HepG2 (cell line): ENCODE results near the gene FAM20A. TPM values are rescaled to one million over a fixed set of nuclear protein-coding genes. Genes with fewer than 3 reads are reported as not detected.

Experiments used
- FOSL2 ChIP-seq: sonication (generic); formaldehyde crosslinking; IDR thresholded peaks from 2 replicates; pipeline ENCODE4 v1.4.0; 2020; ENCODE audit warnings: missing genetic modification reagents
- PHF21A ChIP-seq: sonication (generic); formaldehyde crosslinking; IDR thresholded peaks from 2 replicates; pipeline ENCODE4 v1.5.0; 2020; ENCODE audit warnings: mild to moderate bottlenecking, missing genetic modification reagents
- ZC3H13 ChIP-seq: sonication (generic); formaldehyde crosslinking; IDR thresholded peaks from 2 replicates; pipeline ENCODE4 v1.8.1; 2023; ENCODE audit warnings: mild to moderate bottlenecking, missing genetic modification reagents, moderate library complexity
- ZMYM3 ChIP-seq: sonication (generic); formaldehyde crosslinking; IDR thresholded peaks from 2 replicates; pipeline ENCODE4 v1.5.1; 2020; ENCODE audit warnings: mild to moderate bottlenecking, missing genetic modification reagents
- ZNF333 ChIP-seq: sonication (generic); formaldehyde crosslinking; IDR thresholded peaks from 2 replicates; pipeline ENCODE4 v1.4.0; 2020; ENCODE audit warnings: mild to moderate bottlenecking, missing genetic modification reagents, borderline replicate concordance
- ZNF501 ChIP-seq: sonication (generic); formaldehyde crosslinking; IDR thresholded peaks from 2 replicates; pipeline ENCODE4 v1.5.1; 2020; ENCODE audit warnings: mild to moderate bottlenecking, moderate library complexity, missing genetic modification reagents
- ZNF660 ChIP-seq: sonication (generic); formaldehyde crosslinking; IDR thresholded peaks from 2 replicates; pipeline ENCODE4 v1.5.1; 2020; ENCODE audit warnings: mild to moderate bottlenecking, low read depth, missing genetic modification reagents, borderline replicate concordance
- polyA plus RNA-seq, 8 experiments: library from polyadenylated mRNA; depleted of rRNA in 3 of 8; stranded (reverse) in 7 of 8; unstranded in 1 of 8; fragments of >200 nt; fragmentation: Illumina TruSeq in 4 of 8; extraction: Trizol in 4 of 8; gene quantifications; 2 replicates each; pipeline versions ENCODE4 v1.2.1 to v1.2.3, GENCODE V29; 2011 to 2016; ENCODE audit warnings: low read depth in 4 of 8, missing spikeins in 1 of 8, mixed read lengths in 1 of 8; ENCODE audit not compliant: insufficient read depth in 1 of 8
- total RNA-seq, 5 experiments: library from RNA; depleted of rRNA; stranded (reverse); fragments of >200 nt; fragmentation: Illumina TruSeq; extraction: Trizol; gene quantifications; 2 replicates each; pipeline ENCODE4 v1.2.3, GENCODE V29; 2016; ENCODE audit warnings: low read depth in 1 of 5
- TF ChIP-seq, protein P1 (sequence below): sonication (generic); formaldehyde crosslinking; IDR thresholded peaks from 2 replicates; pipeline ENCODE4 v1.5.0; 2020; ENCODE audit warnings: mild to moderate bottlenecking, missing genetic modification reagents
- TF ChIP-seq, protein P2 (sequence below): sonication (generic); formaldehyde crosslinking; IDR thresholded peaks from 2 replicates; pipeline ENCODE4 v1.5.1; 2020; ENCODE audit warnings: missing genetic modification reagents, mild to moderate bottlenecking, borderline replicate concordance
- TF ChIP-seq, protein P3 (sequence below): IDR thresholded peaks from 2 replicates; pipeline ENCODE4 v1.6.1; 2012; ENCODE audit warnings: inconsistent platforms

The FAM20A gene
- total and polyA plus RNA-seq, 2 of the 13 experiments (the other 11 are each of a cell fraction or from before 2014, with no cell fraction given): 9.3 to 20.7 TPM

DNA sequence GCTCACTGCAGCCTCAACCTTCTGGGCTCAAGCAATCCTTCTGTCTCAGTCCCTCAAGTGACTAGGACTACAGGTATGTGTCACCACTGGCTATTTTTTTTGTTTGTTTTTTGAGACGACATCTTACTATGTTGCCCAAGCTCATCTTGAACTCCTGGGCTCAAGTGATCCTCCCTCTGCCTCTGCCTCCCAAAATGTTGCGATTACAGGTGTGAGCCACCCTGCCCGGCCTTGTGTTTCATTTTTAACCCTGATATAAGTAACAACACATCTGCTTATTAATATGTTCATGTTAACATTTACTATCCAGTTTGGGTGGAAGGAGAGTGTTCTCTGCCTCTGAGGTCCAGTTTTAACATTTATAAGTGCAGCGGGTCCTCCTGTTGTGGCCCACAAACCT, 3.1 kb downstream of the FAM20A start (continued):
- TF ChIP-seq, protein P1, sequence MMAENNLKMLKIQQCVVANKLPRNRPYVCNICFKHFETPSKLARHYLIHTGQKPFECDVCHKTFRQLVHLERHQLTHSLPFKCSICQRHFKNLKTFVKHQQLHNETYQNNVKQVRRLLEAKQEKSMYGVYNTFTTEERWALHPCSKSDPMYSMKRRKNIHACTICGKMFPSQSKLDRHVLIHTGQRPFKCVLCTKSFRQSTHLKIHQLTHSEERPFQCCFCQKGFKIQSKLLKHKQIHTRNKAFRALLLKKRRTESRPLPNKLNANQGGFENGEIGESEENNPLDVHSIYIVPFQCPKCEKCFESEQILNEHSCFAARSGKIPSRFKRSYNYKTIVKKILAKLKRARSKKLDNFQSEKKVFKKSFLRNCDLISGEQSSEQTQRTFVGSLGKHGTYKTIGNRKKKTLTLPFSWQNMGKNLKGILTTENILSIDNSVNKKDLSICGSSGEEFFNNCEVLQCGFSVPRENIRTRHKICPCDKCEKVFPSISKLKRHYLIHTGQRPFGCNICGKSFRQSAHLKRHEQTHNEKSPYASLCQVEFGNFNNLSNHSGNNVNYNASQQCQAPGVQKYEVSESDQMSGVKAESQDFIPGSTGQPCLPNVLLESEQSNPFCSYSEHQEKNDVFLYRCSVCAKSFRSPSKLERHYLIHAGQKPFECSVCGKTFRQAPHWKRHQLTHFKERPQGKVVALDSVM (CRISPR knock-in tag): peak; percentile 55
- peak; percentile 41 for TF ChIP-seq FOSL2 (CRISPR knock-in tag)
- TF ChIP-seq PHF21A (CRISPR knock-in tag): no peak
- TF ChIP-seq ZMYM3: peak; percentile 51; the same call in 1 of the 2 replicates
- peak; percentile 38; the same call in 1 of the 2 replicates for TF ChIP-seq ZNF501 (CRISPR knock-in tag)
- no peak for TF ChIP-seq ZNF333 (CRISPR knock-in tag)
- peak; percentile 57; the same call in 1 of the 2 replicates for TF ChIP-seq ZC3H13 (CRISPR knock-in tag)
- TF ChIP-seq, protein P2, sequence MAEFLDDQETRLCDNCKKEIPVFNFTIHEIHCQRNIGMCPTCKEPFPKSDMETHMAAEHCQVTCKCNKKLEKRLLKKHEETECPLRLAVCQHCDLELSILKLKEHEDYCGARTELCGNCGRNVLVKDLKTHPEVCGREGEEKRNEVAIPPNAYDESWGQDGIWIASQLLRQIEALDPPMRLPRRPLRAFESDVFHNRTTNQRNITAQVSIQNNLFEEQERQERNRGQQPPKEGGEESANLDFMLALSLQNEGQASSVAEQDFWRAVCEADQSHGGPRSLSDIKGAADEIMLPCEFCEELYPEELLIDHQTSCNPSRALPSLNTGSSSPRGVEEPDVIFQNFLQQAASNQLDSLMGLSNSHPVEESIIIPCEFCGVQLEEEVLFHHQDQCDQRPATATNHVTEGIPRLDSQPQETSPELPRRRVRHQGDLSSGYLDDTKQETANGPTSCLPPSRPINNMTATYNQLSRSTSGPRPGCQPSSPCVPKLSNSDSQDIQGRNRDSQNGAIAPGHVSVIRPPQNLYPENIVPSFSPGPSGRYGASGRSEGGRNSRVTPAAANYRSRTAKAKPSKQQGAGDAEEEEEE (CRISPR knock-in tag): 0 out of 2 replicates have a peak, but pooled peaks have one; percentile 36
- TF ChIP-seq, protein P3, sequence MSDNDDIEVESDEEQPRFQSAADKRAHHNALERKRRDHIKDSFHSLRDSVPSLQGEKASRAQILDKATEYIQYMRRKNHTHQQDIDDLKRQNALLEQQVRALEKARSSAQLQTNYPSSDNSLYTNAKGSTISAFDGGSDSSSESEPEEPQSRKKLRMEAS: peak; percentile 8; the same call in 1 of the 2 replicates
- no peak for TF ChIP-seq ZNF660 (CRISPR knock-in tag)
